ENCODE data around the gene TGFBR1. TPM values are rescaled to one million over a fixed set of nuclear protein-coding genes. Genes with fewer than 3 reads are reported as not detected.

Gene TGFBR1
- total and polyA plus RNA-seq, 5 donors from 2014 or later: 18.0 to 27.0 (median 19.4) TPM

- H3K9me3 Mint-ChIP-seq: peaks cover 0 to 4% (median 0%) of the 10 kb centered on the region in 7 donors
- no peak for DNase-seq
- peak overlapping the region; percentile 92 to 96 (median 96) for H3K4me3 Mint-ChIP-seq
- Histone ChIP-seq H3K27ac (ENCODE audit: insufficient read depth, low read length, poor library complexity, severe bottlenecking) (peak overlapping the region; percentile 76), H3K36me3 (ENCODE audit: control insufficient read depth, insufficient read depth, low read length) (no peaks in the 10 kb centered on the region), H3K9me3 (ENCODE audit: control insufficient read depth in 2 of 2, low read length in 2 of 2) (no peaks in the 10 kb centered on the region), H3K27me3 (ENCODE audit: control insufficient read depth, insufficient read depth, low read length) (no peaks in the 10 kb centered on the region), H3K4me1 (ENCODE audit: control insufficient read depth, insufficient read depth, low read length, poor library complexity, severe bottlenecking) (peaks cover 33% of the 10 kb centered on the region), H3K4me3 (ENCODE audit: low read depth, low read length) (no peak overlapping the region)
- no peaks in the 10 kb centered on the region for H3K27me3 Mint-ChIP-seq
- peak overlapping the region; percentile 32 to 99 (median 85) for H3K27ac Mint-ChIP-seq
- H3K4me1 Mint-ChIP-seq: peaks cover 16 to 47% (median 31%) of the 10 kb centered on the region in 4 donors
- ATAC-seq (ENCODE audit: low read depth in 2 of 2): no peak
- H3K36me3 Mint-ChIP-seq: peaks cover 1% of the 10 kb centered on the region
These were observed 1.6 kb upstream of the TGFBR1 start for GRCh38 chr9:99103054-99103895.

- peak overlapping the region; percentile 65 for H3K4me3 ChIP-seq (ENCODE audit: low read depth, low read length)
- no peak for ATAC-seq (ENCODE audit: low read depth in 2 of 2)
- no peaks in the 10 kb centered on the region for H3K9me3 ChIP-seq (ENCODE audit: control insufficient read depth in 2 of 2, low read length in 2 of 2)
- Mint-ChIP-seq H3K36me3 (peaks cover 5% of the 10 kb centered on the region), H3K4me1 (peaks cover 24 to 55% (median 38%) of the 10 kb centered on the region in 4 donors), H3K27ac (peak overlapping the region; percentile 57 to 99 (median 85)), H3K27me3 (no peaks in the 10 kb centered on the region), H3K9me3 (peaks cover 0 to 4% (median 0%) of the 10 kb centered on the region in 7 donors), H3K4me3 (peak overlapping the region; percentile 92 to 96 (median 96))
- DNase-seq: no peak
- H3K27ac ChIP-seq (ENCODE audit: insufficient read depth, low read length, poor library complexity, severe bottlenecking): peak overlapping the region; percentile 76
- no peaks in the 10 kb centered on the region for H3K27me3 ChIP-seq (ENCODE audit: control insufficient read depth, insufficient read depth, low read length)
- no peaks in the 10 kb centered on the region for H3K36me3 ChIP-seq (ENCODE audit: control insufficient read depth, insufficient read depth, low read length)
- peaks cover 40% of the 10 kb centered on the region for H3K4me1 ChIP-seq (ENCODE audit: control insufficient read depth, insufficient read depth, low read length, poor library complexity, severe bottlenecking)
These were observed 933 bp upstream of the TGFBR1 start for GRCh38 chr9:99103901-99104458.

GRCh38 chr9:99105152-99106043, 485 bp downstream of the TGFBR1 start:
- H3K4me3 Mint-ChIP-seq: peak overlapping the region; percentile 88 to 96 (median 90)
- peak overlapping the region; percentile 6 to 63 (median 58) for H3K27ac Mint-ChIP-seq
- H3K4me3 ChIP-seq (ENCODE audit: low read depth, low read length): peak overlapping the region; percentile 93
- H3K4me1 ChIP-seq (ENCODE audit: control insufficient read depth, insufficient read depth, low read length, poor library complexity, severe bottlenecking): peaks cover 50% of the 10 kb centered on the region
- H3K27me3 ChIP-seq (ENCODE audit: control insufficient read depth, insufficient read depth, low read length): no peaks in the 10 kb centered on the region
- ATAC-seq (ENCODE audit: low read depth in 2 of 2) (peak; percentile 1 to 4), DNase-seq (peak; percentile 9 to 48 (median 46))
- H3K27ac ChIP-seq (ENCODE audit: insufficient read depth, low read length, poor library complexity, severe bottlenecking): peak overlapping the region; percentile 51
- H3K4me1 Mint-ChIP-seq: peaks cover 31 to 60% (median 51%) of the 10 kb centered on the region in 4 donors
- no peaks in the 10 kb centered on the region for H3K27me3 Mint-ChIP-seq
- no peaks in the 10 kb centered on the region for H3K9me3 ChIP-seq (ENCODE audit: control insufficient read depth in 2 of 2, low read length in 2 of 2)
- H3K36me3 Mint-ChIP-seq: peaks cover 5% of the 10 kb centered on the region
- no peaks in the 10 kb centered on the region for H3K9me3 Mint-ChIP-seq
- no peaks in the 10 kb centered on the region for H3K36me3 ChIP-seq (ENCODE audit: control insufficient read depth, insufficient read depth, low read length)

GRCh38 chr9:99106044-99106375, 1.1 kb downstream of the TGFBR1 start:
- peak overlapping the region; percentile 93 for H3K4me3 ChIP-seq (ENCODE audit: low read depth, low read length)
- Mint-ChIP-seq H3K9me3 (no peaks in the 10 kb centered on the region), H3K27me3 (no peaks in the 10 kb centered on the region), H3K4me1 (peaks cover 36 to 66% (median 56%) of the 10 kb centered on the region in 4 donors), H3K4me3 (peak overlapping the region; percentile 88 to 96 (median 90)), H3K27ac (peak overlapping the region; percentile 6 to 63 (median 58)), H3K36me3 (peaks cover 5% of the 10 kb centered on the region)
- H3K4me1 ChIP-seq (ENCODE audit: control insufficient read depth, insufficient read depth, low read length, poor library complexity, severe bottlenecking): peaks cover 56% of the 10 kb centered on the region
- H3K27me3 ChIP-seq (ENCODE audit: control insufficient read depth, insufficient read depth, low read length): no peaks in the 10 kb centered on the region
- no peaks in the 10 kb centered on the region for H3K36me3 ChIP-seq (ENCODE audit: control insufficient read depth, insufficient read depth, low read length)
- peak overlapping the region; percentile 51 for H3K27ac ChIP-seq (ENCODE audit: insufficient read depth, low read length, poor library complexity, severe bottlenecking)
- ATAC-seq (ENCODE audit: low read depth in 2 of 2) (no peak), DNase-seq (peak in 1 of 3 donors; percentile 10)
- H3K9me3 ChIP-seq (ENCODE audit: control insufficient read depth in 2 of 2, low read length in 2 of 2): no peaks in the 10 kb centered on the region

GRCh38 chr9:99107421-99107820, 2.5 kb downstream of the TGFBR1 start:
- Mint-ChIP-seq H3K36me3 (peaks cover 9% of the 10 kb centered on the region), H3K27ac (peak overlapping the region; percentile 53 to 70 (median 58)), H3K4me3 (peak overlapping the region; percentile 64 to 96 (median 88)), H3K9me3 (no peaks in the 10 kb centered on the region), H3K27me3 (no peaks in the 10 kb centered on the region), H3K4me1 (peaks cover 45 to 79% (median 65%) of the 10 kb centered on the region in 4 donors)
- peak overlapping the region; percentile 16 for H3K27ac ChIP-seq (ENCODE audit: insufficient read depth, low read length, poor library complexity, severe bottlenecking)
- H3K36me3 ChIP-seq (ENCODE audit: control insufficient read depth, insufficient read depth, low read length): no peaks in the 10 kb centered on the region
- DNase-seq (no peak), ATAC-seq (ENCODE audit: low read depth in 2 of 2) (no peak)
- H3K27me3 ChIP-seq (ENCODE audit: control insufficient read depth, insufficient read depth, low read length): no peaks in the 10 kb centered on the region
- H3K4me3 ChIP-seq (ENCODE audit: low read depth, low read length): peak overlapping the region; percentile 93
- H3K9me3 ChIP-seq (ENCODE audit: control insufficient read depth in 2 of 2, low read length in 2 of 2): no peaks in the 10 kb centered on the region
- H3K4me1 ChIP-seq (ENCODE audit: control insufficient read depth, insufficient read depth, low read length, poor library complexity, severe bottlenecking): peaks cover 70% of the 10 kb centered on the region

- H3K4me3 Mint-ChIP-seq: peak overlapping the region; percentile 64 to 96 (median 88)
- peaks cover 52 to 86% (median 72%) of the 10 kb centered on the region in 4 donors for H3K4me1 Mint-ChIP-seq
- no peaks in the 10 kb centered on the region for H3K9me3 Mint-ChIP-seq
- Histone ChIP-seq H3K36me3 (ENCODE audit: control insufficient read depth, insufficient read depth, low read length) (no peaks in the 10 kb centered on the region), H3K27ac (ENCODE audit: insufficient read depth, low read length, poor library complexity, severe bottlenecking) (no peak overlapping the region), H3K4me1 (ENCODE audit: control insufficient read depth, insufficient read depth, low read length, poor library complexity, severe bottlenecking) (peaks cover 78% of the 10 kb centered on the region), H3K4me3 (ENCODE audit: low read depth, low read length) (peak overlapping the region; percentile 93), H3K27me3 (ENCODE audit: control insufficient read depth, insufficient read depth, low read length) (no peaks in the 10 kb centered on the region), H3K9me3 (ENCODE audit: control insufficient read depth in 2 of 2, low read length in 2 of 2) (no peaks in the 10 kb centered on the region)
- no peaks in the 10 kb centered on the region for H3K27me3 Mint-ChIP-seq
- ATAC-seq (ENCODE audit: low read depth in 2 of 2) (no peak), DNase-seq (no peak)
- H3K27ac Mint-ChIP-seq: peak overlapping the region; percentile 58 to 88 (median 78)
- peaks cover 9% of the 10 kb centered on the region for H3K36me3 Mint-ChIP-seq
These were observed 3.2 kb downstream of the TGFBR1 start for GRCh38 chr9:99108131-99108530.

- peaks cover 56 to 87% (median 75%) of the 10 kb centered on the region in 4 donors for H3K4me1 Mint-ChIP-seq
- no peak for ATAC-seq (ENCODE audit: low read depth in 2 of 2)
- H3K27ac Mint-ChIP-seq: peak overlapping the region; percentile 58 to 88 (median 87)
- peak overlapping the region; percentile 17 to 89 (median 40) for H3K4me3 Mint-ChIP-seq
- H3K9me3 Mint-ChIP-seq: no peaks in the 10 kb centered on the region
- peaks cover 86% of the 10 kb centered on the region for H3K4me1 ChIP-seq (ENCODE audit: control insufficient read depth, insufficient read depth, low read length, poor library complexity, severe bottlenecking)
- peak overlapping the region; percentile 32 for H3K4me3 ChIP-seq (ENCODE audit: low read depth, low read length)
- H3K27ac ChIP-seq (ENCODE audit: insufficient read depth, low read length, poor library complexity, severe bottlenecking): no peak overlapping the region
- peaks cover 9% of the 10 kb centered on the region for H3K36me3 Mint-ChIP-seq
- no peak for DNase-seq
- H3K36me3 ChIP-seq (ENCODE audit: control insufficient read depth, insufficient read depth, low read length): no peaks in the 10 kb centered on the region
- H3K27me3 Mint-ChIP-seq: no peaks in the 10 kb centered on the region
- no peaks in the 10 kb centered on the region for H3K9me3 ChIP-seq (ENCODE audit: control insufficient read depth in 2 of 2, low read length in 2 of 2)
- no peaks in the 10 kb centered on the region for H3K27me3 ChIP-seq (ENCODE audit: control insufficient read depth, insufficient read depth, low read length)
These were observed 4.6 kb downstream of the TGFBR1 start for GRCh38 chr9:99109522-99109921.
